IMR-90 (cell line): ENCODE data around the gene ADAM12. TPM values are rescaled to one million over a fixed set of nuclear protein-coding genes. Genes with fewer than 3 reads are reported as not detected.

ENCODE experiments used
- ATAC-seq: fragments of 200-7000 bp; cut with Tn5 transposase; 2 replicates; pipeline ENCODE4 v1.9.1; 2020; ENCODE audit warnings: low read depth, mild to moderate bottlenecking, moderate library complexity
- BruUV-seq: library from RNA; stranded (reverse); fragments of 400-500 nt; replicated peaks from 2 replicates; lab custom pipeline; 2021; lab: Mats Ljungman, UMichigan
- CTCF ChIA-PET: fragments of 300-600 bp; formaldehyde crosslinking; extraction: SDS; loops from one replicate; lab custom pipeline; 2021; ENCODE audit warnings: antibody characterized with exemption; lab: Yijun Ruan, JAX
- POLR2A ChIA-PET: fragments of 300-600 bp; sonication (Branson Sonifier 250); formaldehyde crosslinking; loops from one replicate; lab custom pipeline; 2022; ENCODE audit warnings: antibody characterized with exemption; ENCODE audit not compliant: unreplicated experiment; lab: Charles Lee
- DNase-seq: peaks from one replicate; pipeline ENCODE4 v3.0.0; 2013
- H2AFZ ChIP-seq: replicated peaks from 2 replicates; pipeline ENCODE3; 2013; ENCODE audit warnings: low read length, mild to moderate bottlenecking; ENCODE audit not compliant: poor library complexity
- H2AK5ac ChIP-seq: 2 replicates; pipeline ENCODE4 v1.6.1; 2013; ENCODE audit warnings: low read depth, low read length, inconsistent platforms
- H2AK9ac ChIP-seq: replicated peaks from 2 replicates; pipeline ENCODE3; 2013; ENCODE audit warnings: mild to moderate bottlenecking, low read depth, low read length, moderate library complexity; ENCODE audit not compliant: poor library complexity
- H2BK120ac ChIP-seq: 2 replicates; pipeline ENCODE4 v1.6.1; 2013; ENCODE audit warnings: low read depth, low read length, inconsistent platforms
- H2BK15ac ChIP-seq: 3 replicates; pipeline ENCODE4 v1.6.1; 2013; ENCODE audit warnings: low read depth, low read length, inconsistent platforms
- H2BK20ac ChIP-seq: 2 replicates; pipeline ENCODE4 v1.6.1; 2013; ENCODE audit warnings: low read depth, mild to moderate bottlenecking, inconsistent platforms, low read length, moderate library complexity
- H2BK5ac ChIP-seq: 2 replicates; pipeline ENCODE4 v1.6.1; 2013; ENCODE audit warnings: mild to moderate bottlenecking, low read depth, low read length, inconsistent platforms; ENCODE audit not compliant: poor library complexity, severe bottlenecking
- H3K14ac ChIP-seq: replicated peaks from 2 replicates; pipeline ENCODE4 v1.6.1; 2013; ENCODE audit warnings: low read depth, low read length, inconsistent platforms
- H3K18ac ChIP-seq: 2 replicates; pipeline ENCODE4 v1.6.1; 2013; ENCODE audit warnings: low read depth, low read length, control low read depth
- H3K23ac ChIP-seq: 2 replicates; pipeline ENCODE4 v1.6.1; 2013; ENCODE audit warnings: low read depth, low read length, inconsistent platforms
- H3K27ac ChIP-seq: 2 replicates; pipeline ENCODE4 v1.5.1; 2013; ENCODE audit warnings: mild to moderate bottlenecking, control low read depth, low read length; ENCODE audit not compliant: insufficient read depth
- H3K27me3 ChIP-seq: 2 replicates; pipeline ENCODE4 v1.6.1; 2013; ENCODE audit warnings: low read length; ENCODE audit not compliant: control insufficient read depth, insufficient read depth
- H3K36me3 ChIP-seq: 2 replicates; pipeline ENCODE4 v1.6.1; 2013; ENCODE audit warnings: low read length, mixed read lengths; ENCODE audit not compliant: control insufficient read depth, insufficient read depth
- H3K4ac ChIP-seq: 2 replicates; pipeline ENCODE4 v1.6.1; 2013; ENCODE audit warnings: low read depth, low read length, inconsistent platforms
- H3K4me1 ChIP-seq: 2 replicates; pipeline ENCODE4 v1.6.1; 2013; ENCODE audit warnings: low read length, mixed read lengths; ENCODE audit not compliant: control insufficient read depth, insufficient read depth
- H3K4me2 ChIP-seq: 2 replicates; pipeline ENCODE4 v1.6.1; 2013; ENCODE audit warnings: low read depth, mild to moderate bottlenecking, control low read depth, low read length, moderate library complexity
- H3K4me3 ChIP-seq: 2 replicates; pipeline ENCODE4 v1.5.1; 2013; ENCODE audit warnings: low read depth, mild to moderate bottlenecking, control low read depth, low read length, moderate library complexity; ENCODE audit not compliant: insufficient read depth
- H3K56ac ChIP-seq: 2 replicates; pipeline ENCODE4 v1.6.1; 2013; ENCODE audit warnings: low read length, inconsistent platforms; ENCODE audit not compliant: insufficient read depth; ENCODE audit errors: extremely low read depth
- H3K79me1 ChIP-seq, 2 experiments: 2 replicates each; pipeline ENCODE4 v1.6.1; 2013; ENCODE audit warnings: low read length in 2 of 2, inconsistent platforms in 1 of 2, low read depth in 1 of 2
- H3K9ac ChIP-seq: 2 replicates; pipeline ENCODE4 v1.6.1; 2013; ENCODE audit warnings: low read depth, low read length, control low read depth
- H3K9me1 ChIP-seq: 2 replicates; pipeline ENCODE4 v1.6.1; 2013; ENCODE audit warnings: low read length, inconsistent platforms; ENCODE audit not compliant: insufficient read depth
- H3K9me3 ChIP-seq: 2 replicates; pipeline ENCODE4 v1.6.1; 2013; ENCODE audit warnings: low read length; ENCODE audit not compliant: control insufficient read depth, insufficient read depth
- H4K20me1 ChIP-seq: 2 replicates; pipeline ENCODE4 v1.6.1; 2013; ENCODE audit warnings: low read length, inconsistent platforms; ENCODE audit not compliant: insufficient read depth
- H4K5ac ChIP-seq: 2 replicates; pipeline ENCODE4 v1.6.1; 2013; ENCODE audit warnings: mild to moderate bottlenecking, low read depth, low read length, control low read depth
- H4K8ac ChIP-seq, 2 experiments: 2 replicates each; pipeline ENCODE4 v1.6.1; 2013; ENCODE audit warnings: low read depth in 2 of 2, low read length in 2 of 2, control low read depth in 1 of 2, inconsistent platforms in 1 of 2
- H4K91ac ChIP-seq: 2 replicates; pipeline ENCODE4 v1.6.1; 2013; ENCODE audit warnings: low read depth, low read length, inconsistent platforms; ENCODE audit not compliant: insufficient read depth
- BHLHE40 ChIP-seq: fragments of 150-350 bp; IDR thresholded peaks from 2 replicates; pipeline ENCODE4 v1.6.1; 2016; ENCODE audit warnings: mild to moderate bottlenecking, low read depth, low read length
- CHD1 ChIP-seq: IDR thresholded peaks from 2 replicates; pipeline ENCODE4 v1.6.1; 2012; ENCODE audit warnings: low read depth, low read length, improper control_type of control experiment
- MAZ ChIP-seq: IDR thresholded peaks from 2 replicates; pipeline ENCODE4 v1.6.1; 2012; ENCODE audit warnings: low read depth, mild to moderate bottlenecking, low read length, improper control_type of control experiment, moderate library complexity, borderline replicate concordance
- RAD21 ChIP-seq: IDR thresholded peaks from 2 replicates; pipeline ENCODE4 v1.6.1; 2012; ENCODE audit warnings: low read length, improper control_type of control experiment
- RCOR1 ChIP-seq: IDR thresholded peaks from 2 replicates; pipeline ENCODE4 v1.6.1; 2012; ENCODE audit warnings: mild to moderate bottlenecking, low read length, improper control_type of control experiment; ENCODE audit not compliant: insufficient replicate concordance
- WGBS, 2 experiments: methylation state at CpG; one replicate each; pipeline versions ENCODE4 v1.1.5 to v1.1.7; 2013; ENCODE audit warnings: missing lambda C conversion rate in 2 of 2; ENCODE audit not compliant: insufficient read length in 1 of 2; ENCODE audit errors: extremely low coverage in 2 of 2; 5-methylcytosine and 5-hydroxymethylcytosine counted together
- dilution Hi-C: fragments of 300-500 bp; cut with HindIII; formaldehyde crosslinking; loops from one replicate; pipeline ENCODE4 v1.14.3; 2018; ENCODE audit warnings: low sequenced_read_pairs; ENCODE audit not compliant: unreplicated experiment
- in situ Hi-C: fragments of 300-500 bp; cut with MboI; formaldehyde crosslinking; loops from 3 replicates; pipeline ENCODE4 v1.14.3; 2019; ENCODE audit warnings: low sequenced_read_pairs, inconsistent platforms, mixed read lengths
- intact Hi-C: fragments of 100-400 bp; cut with micrococcal nuclease; formaldehyde crosslinking; loops from 2 replicates; pipeline ENCODE4 v1.10.0; 2022
- polyA plus RNA-seq, 3 experiments: library from polyadenylated mRNA; depleted of rRNA; stranded (reverse); fragments of >200 nt; gene quantifications; 2 replicates each; pipeline ENCODE4 v1.2.3, GENCODE V29; 2012; ENCODE audit warnings: low replicate concordance in 1 of 3
- total RNA-seq: library from RNA; depleted of rRNA; stranded (reverse); fragments of >200 nt; gene quantifications from 2 replicates; pipeline ENCODE4 v1.2.3, GENCODE V29; 2012
- TF ChIP-seq, protein P1 (sequence below): conservative IDR thresholded peaks from 2 replicates; pipeline ENCODE4 v1.5.1; 2012; ENCODE audit warnings: mild to moderate bottlenecking, low read depth, low read length, improper control_type of control experiment

Gene ADAM12
- total and polyA plus RNA-seq, 2 of the 4 experiments (the other 2 are of a cell fraction) = 9.6 to 10.2 TPM

DNA sequence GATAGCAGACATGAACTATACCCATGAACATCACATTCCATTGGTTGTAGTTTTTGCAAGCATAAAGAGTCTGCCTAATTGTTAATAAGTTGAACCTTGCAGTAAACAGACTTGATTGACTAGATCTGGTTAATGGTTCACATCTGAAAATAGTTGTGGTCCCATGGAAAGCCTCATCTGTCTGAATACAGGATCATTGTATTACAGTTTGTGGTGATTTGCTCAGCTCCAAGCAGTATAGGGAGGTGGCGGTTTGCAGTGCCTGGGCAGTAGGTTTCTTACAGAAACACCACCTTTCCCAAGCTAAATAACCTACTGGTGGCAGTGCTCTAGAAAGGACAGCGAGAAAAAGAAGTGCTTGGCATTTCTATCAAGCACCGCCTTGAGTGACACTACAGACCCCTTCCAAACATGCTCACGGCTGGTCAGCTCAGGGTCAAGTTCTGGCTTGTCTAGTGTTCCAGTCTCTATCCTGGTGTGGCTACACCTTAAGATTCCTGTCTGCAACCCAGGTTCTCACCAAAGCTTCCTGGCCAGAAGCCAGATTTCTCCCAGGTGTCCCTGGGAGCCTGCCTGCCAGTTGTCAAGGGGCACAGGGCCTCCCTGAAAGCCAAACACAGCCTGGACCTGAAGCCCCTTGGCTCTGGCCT is 372.0 kb downstream of the ADAM12 start:
- Histone ChIP-seq H3K9ac (no peak overlapping the region), H2AK5ac (no peak overlapping the region), H3K4me1 (peaks cover 9% of the 10 kb centered on the region), H3K79me1 (no peaks in the 10 kb centered on the region), H3K9me3 (peaks cover 3% of the 10 kb centered on the region; the same call in 1 of the 2 replicates), H3K9me1 (no peaks in the 10 kb centered on the region), H3K27me3 (peaks cover 31% of the 10 kb centered on the region), H3K56ac (no peak overlapping the region), H2BK5ac (no peak overlapping the region), H2AFZ (no peak overlapping the region), H3K18ac (no peak overlapping the region), H2BK15ac (no peak overlapping the region), H3K23ac (no peak overlapping the region), H3K4ac (no peak overlapping the region), H3K4me3 (no peak overlapping the region), H3K36me3 (no peaks in the 10 kb centered on the region; the same call in 1 of the 2 replicates), H2AK9ac (no peak overlapping the region), H3K14ac (no peak overlapping the region), H3K4me2 (no peak overlapping the region), H2BK120ac (no peak overlapping the region), H4K8ac (no peak overlapping the region), H4K91ac (no peak overlapping the region), H4K20me1 (peaks cover 8% of the 10 kb centered on the region), H2BK20ac (no peak overlapping the region), H3K27ac (no peak overlapping the region), H4K5ac (no peak overlapping the region)
- dilution Hi-C loops (no loop called here), intact Hi-C loops (no loop called here), in situ Hi-C loops (no loop called here)
- POLR2A ChIA-PET = no interaction called here
- TF ChIP-seq MAZ (no peak), RAD21 (no peak), BHLHE40 (no peak), CHD1 (no peak), RCOR1 (no peak)
- TF ChIP-seq, protein P1, sequence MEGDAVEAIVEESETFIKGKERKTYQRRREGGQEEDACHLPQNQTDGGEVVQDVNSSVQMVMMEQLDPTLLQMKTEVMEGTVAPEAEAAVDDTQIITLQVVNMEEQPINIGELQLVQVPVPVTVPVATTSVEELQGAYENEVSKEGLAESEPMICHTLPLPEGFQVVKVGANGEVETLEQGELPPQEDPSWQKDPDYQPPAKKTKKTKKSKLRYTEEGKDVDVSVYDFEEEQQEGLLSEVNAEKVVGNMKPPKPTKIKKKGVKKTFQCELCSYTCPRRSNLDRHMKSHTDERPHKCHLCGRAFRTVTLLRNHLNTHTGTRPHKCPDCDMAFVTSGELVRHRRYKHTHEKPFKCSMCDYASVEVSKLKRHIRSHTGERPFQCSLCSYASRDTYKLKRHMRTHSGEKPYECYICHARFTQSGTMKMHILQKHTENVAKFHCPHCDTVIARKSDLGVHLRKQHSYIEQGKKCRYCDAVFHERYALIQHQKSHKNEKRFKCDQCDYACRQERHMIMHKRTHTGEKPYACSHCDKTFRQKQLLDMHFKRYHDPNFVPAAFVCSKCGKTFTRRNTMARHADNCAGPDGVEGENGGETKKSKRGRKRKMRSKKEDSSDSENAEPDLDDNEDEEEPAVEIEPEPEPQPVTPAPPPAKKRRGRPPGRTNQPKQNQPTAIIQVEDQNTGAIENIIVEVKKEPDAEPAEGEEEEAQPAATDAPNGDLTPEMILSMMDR = no peak
- WGBS, 2 experiments = 100% methylated on average over 2 of the region's 4 CpGs; no CpG with 5 or more reads in 1 of the 2 experiments
- ATAC-seq (no peak), DNase-seq (no peak)
- BruUV-seq = no TSS peak
- CTCF ChIA-PET = no interaction called here
